ENCODE data around the gene DOCK10. TPM values are rescaled to one million over a fixed set of nuclear protein-coding genes. Genes with fewer than 3 reads are reported as not detected.

DOCK10 gene
- total and polyA plus RNA-seq, 9 of the 15 experiments (the other 6 are each of a cell fraction or from before 2014, with no cell fraction given), result 0.01 to 0.87 (median 0.18) TPM

DNA sequence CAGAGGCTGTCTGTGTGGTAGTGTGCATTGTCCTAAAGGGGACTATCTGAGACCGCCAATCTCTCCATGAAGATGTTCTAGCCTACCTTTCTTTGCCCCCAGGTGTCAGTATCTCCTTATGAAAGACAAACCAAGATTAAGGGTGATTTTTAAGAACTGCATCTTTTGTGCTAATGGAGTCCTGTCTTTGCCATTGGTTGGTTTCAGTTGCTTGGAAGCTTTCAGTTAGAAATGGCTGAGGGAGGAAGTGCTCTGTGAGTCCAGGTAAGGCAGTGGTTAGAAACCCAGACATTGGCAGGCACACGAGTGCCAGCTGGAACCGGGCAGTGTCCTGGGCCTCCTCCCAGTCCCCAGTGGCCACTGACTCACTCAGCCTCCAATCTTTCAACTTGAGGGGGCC is 111.3 kb downstream of the DOCK10 start:
- intact Hi-C loops (cut with micrococcal nuclease), result no loop called here
- BruUV-seq (replicated peaks), result no TSS peak
- Histone ChIP-seq H3K27ac (ENCODE audit: extremely low read depth, low read depth, low read length) (no peak overlapping the region), H3K4me2 (ENCODE audit: insufficient read depth, low read length) (no peak overlapping the region), H3K9ac (ENCODE audit: insufficient read depth in 1 of 2, low read depth in 2 of 2, low read length in 2 of 2) (no peak overlapping the region), H3K27me3 (ENCODE audit: control insufficient read depth in 2 of 2, insufficient read depth in 2 of 2, low read length in 2 of 2) (no peaks in the 10 kb centered on the region), H3K4me3 (no peak overlapping the region), H2AFZ (ENCODE audit: low read depth, low read length) (no peak overlapping the region), H3K4me1 (replicated peaks in 1 of 2; ENCODE audit: control insufficient read depth in 2 of 2, insufficient read depth in 2 of 2, low read length in 2 of 2) (no peaks in the 10 kb centered on the region), H3K9me1 (ENCODE audit: control insufficient read depth, insufficient read depth, low read length) (no peaks in the 10 kb centered on the region), H4K20me1 (replicated peaks; ENCODE audit: control insufficient read depth, insufficient read depth, low read length) (no peaks in the 10 kb centered on the region), H3K79me2 (ENCODE audit: control insufficient read depth, insufficient read depth, low read length) (no peaks in the 10 kb centered on the region), H3K36me3 (ENCODE audit: control insufficient read depth, insufficient read depth, low read length) (no peaks in the 10 kb centered on the region), H3K9me3 (replicated peaks; ENCODE audit: control insufficient read depth, insufficient read depth, low read depth, low read length) (no peaks in the 10 kb centered on the region)
- FAIRE-seq (no peak), ATAC-seq (no peak), DNase-seq (ENCODE audit: extremely low read depth in 1 of 4, low spot score in 3 of 4) (no peak)
- ChIA-PET POLR2A (no interaction called here), CTCF (ENCODE audit: low intra/inter-chr PET ratio) (no interaction called here)
- in situ Hi-C loops (cut with MboI), result no loop called here
- peak in 1 of 2 experiments; percentile 34; a peak in 1 of 4 replicates for TF ChIP-seq RAD21 (CRISPR knock-in tag; conservative IDR thresholded peaks at IDR 0.05 in 1 of 2, IDR thresholded peaks at IDR 0.05 in 1 of 2)
- TF ChIP-seq MED1 (CRISPR knock-in tag; IDR thresholded peaks at IDR 0.05; ENCODE audit: borderline replicate concordance), result no peak
- TF ChIP-seq MIER1 (IDR thresholded peaks at IDR 0.05; ENCODE audit: low read depth), result no peak
- WGBS (ENCODE audit: insufficient coverage, low coverage, missing lambda C conversion rate), result 0% methylated on average over 1 of the region's 3 CpGs

DNA sequence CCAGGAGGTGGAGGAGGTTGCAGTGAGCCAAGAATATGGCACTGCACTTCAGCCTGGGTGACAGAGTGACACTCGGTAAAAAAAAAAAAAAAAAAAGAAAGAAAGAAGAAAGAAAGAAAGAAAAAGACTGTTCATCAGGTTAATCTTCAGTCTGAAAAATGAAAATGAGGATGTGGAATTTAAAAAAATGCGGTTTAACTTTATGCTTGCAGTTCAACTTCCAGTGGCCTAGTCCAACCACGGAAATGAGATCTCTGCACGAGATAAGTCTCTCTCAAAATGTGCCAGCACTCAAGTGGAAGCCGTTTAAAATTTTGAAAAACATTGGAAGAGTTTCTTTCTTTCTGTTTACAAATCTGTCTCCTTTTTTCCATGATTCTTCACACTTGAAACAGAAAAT is 112.1 kb downstream of the DOCK10 start:
- no peak for ATAC-seq
- no peaks in the 10 kb centered on the region for H3K9me3 ChIP-seq (replicated peaks; ENCODE audit: control insufficient read depth, insufficient read depth, low read depth, low read length)
- no peaks in the 10 kb centered on the region for H3K36me3 ChIP-seq (ENCODE audit: control insufficient read depth, insufficient read depth, low read length)
- DNase-seq (ENCODE audit: extremely low read depth in 1 of 4, low spot score in 3 of 4), result no peak
- no peak overlapping the region for H3K4me2 ChIP-seq (ENCODE audit: insufficient read depth, low read length)
- H3K79me2 ChIP-seq (ENCODE audit: control insufficient read depth, insufficient read depth, low read length), result no peaks in the 10 kb centered on the region
- ChIA-PET CTCF (ENCODE audit: low intra/inter-chr PET ratio) (no interaction called here), POLR2A (no interaction called here)
- intact Hi-C loops (cut with micrococcal nuclease), result no loop called here
- no peaks in the 10 kb centered on the region for H4K20me1 ChIP-seq (replicated peaks; ENCODE audit: control insufficient read depth, insufficient read depth, low read length)
- in situ Hi-C loops (cut with MboI), result no loop called here
- H3K4me3 ChIP-seq, result no peak overlapping the region
- H3K9ac ChIP-seq (ENCODE audit: insufficient read depth in 1 of 2, low read depth in 2 of 2, low read length in 2 of 2), result no peak overlapping the region
- H2AFZ ChIP-seq (ENCODE audit: low read depth, low read length), result no peak overlapping the region
- no peak overlapping the region for H3K27ac ChIP-seq (ENCODE audit: extremely low read depth, low read depth, low read length)
- no peaks in the 10 kb centered on the region for H3K9me1 ChIP-seq (ENCODE audit: control insufficient read depth, insufficient read depth, low read length)
- no peak for FAIRE-seq
- H3K4me1 ChIP-seq (replicated peaks in 1 of 2; ENCODE audit: control insufficient read depth in 2 of 2, insufficient read depth in 2 of 2, low read length in 2 of 2), result no peaks in the 10 kb centered on the region
- no TSS peak for BruUV-seq (replicated peaks)
- WGBS (ENCODE audit: insufficient coverage, low coverage, missing lambda C conversion rate), result 0% methylated on average over 4 of the region's 5 CpGs
- H3K27me3 ChIP-seq (ENCODE audit: control insufficient read depth in 2 of 2, insufficient read depth in 2 of 2, low read length in 2 of 2), result no peaks in the 10 kb centered on the region
- no peak for TF ChIP-seq PHTF2 (CRISPR knock-in tag; IDR thresholded peaks at IDR 0.05)
- TF ChIP-seq NFE2L1 (tag; IDR thresholded peaks at IDR 0.05; ENCODE audit: borderline replicate concordance, low read depth), result no peak
- TF ChIP-seq, protein P1, sequence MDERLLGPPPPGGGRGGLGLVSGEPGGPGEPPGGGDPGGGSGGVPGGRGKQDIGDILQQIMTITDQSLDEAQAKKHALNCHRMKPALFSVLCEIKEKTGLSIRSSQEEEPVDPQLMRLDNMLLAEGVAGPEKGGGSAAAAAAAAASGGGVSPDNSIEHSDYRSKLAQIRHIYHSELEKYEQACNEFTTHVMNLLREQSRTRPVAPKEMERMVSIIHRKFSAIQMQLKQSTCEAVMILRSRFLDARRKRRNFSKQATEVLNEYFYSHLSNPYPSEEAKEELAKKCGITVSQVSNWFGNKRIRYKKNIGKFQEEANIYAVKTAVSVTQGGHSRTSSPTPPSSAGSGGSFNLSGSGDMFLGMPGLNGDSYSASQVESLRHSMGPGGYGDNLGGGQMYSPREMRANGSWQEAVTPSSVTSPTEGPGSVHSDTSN (CRISPR knock-in tag; IDR thresholded peaks at IDR 0.05; ENCODE audit: low read depth), result no peak
- TF ChIP-seq, protein P1 (tag; conservative IDR thresholded peaks at IDR 0.05; ENCODE audit: low read depth), result no peak
- no peak for TF ChIP-seq FOXM1 (IDR thresholded peaks at IDR 0.05; ENCODE audit: low read depth)
- no peak for TF ChIP-seq FOXM1 (CRISPR knock-in tag; IDR thresholded peaks at IDR 0.05; ENCODE audit: low read depth)
- TF ChIP-seq BRF1 (IDR thresholded peaks at IDR 0.05; ENCODE audit: borderline replicate concordance, extremely low read depth, insufficient read length), result no peak

Data from K562 (cell line).